ENCODE measurements around the gene APOL3.
"Not testable (repeated sequence)": the region's sequence is repeated elsewhere in the genome, so short reads cannot be mapped to it uniquely, and the experiment has no call there.

The APOL3 gene

DNA sequence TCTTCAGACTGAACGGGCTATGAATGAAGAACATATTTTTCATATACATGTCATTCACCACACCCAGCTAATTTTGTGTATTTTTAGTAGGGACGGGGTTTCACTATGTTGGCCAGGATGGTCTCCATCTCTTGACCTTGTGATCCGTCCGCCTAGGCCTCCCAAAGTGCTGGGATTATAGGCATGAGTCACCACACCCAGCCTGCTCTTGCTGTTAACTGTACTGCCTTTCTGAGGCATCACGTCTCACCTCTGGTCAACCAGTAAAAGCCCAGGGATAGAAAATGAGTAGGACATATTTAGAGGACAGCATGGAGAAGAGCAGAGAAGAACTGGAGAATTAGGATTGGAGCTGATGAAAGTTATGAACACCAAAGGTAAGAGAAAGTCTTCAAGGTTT lies 55.6 kb downstream of the APOL3 start:
- peaks cover 17% of the 10 kb centered on the region for H3K27me3 Mint-ChIP-seq

GRCh38 chr22:36104435-36104834 lies 56.1 kb downstream of the APOL3 start:
- no peak overlapping the region for H3K4me3 Mint-ChIP-seq
- H3K36me3 Mint-ChIP-seq (ENCODE audit: low read depth), result no peaks in the 10 kb centered on the region
- H3K9me3 Mint-ChIP-seq, result no peaks in the 10 kb centered on the region
- intact Hi-C loops (cut with micrococcal nuclease), result no loop called here
- H3K4me1 Mint-ChIP-seq (ENCODE audit: low read depth), result peaks cover 7% of the 10 kb centered on the region
- peaks cover 19% of the 10 kb centered on the region for H3K27me3 Mint-ChIP-seq
- no peak overlapping the region for H3K27ac Mint-ChIP-seq

More for the DNA sequence above, 55.6 kb downstream of the APOL3 start:
- intact Hi-C loops (cut with micrococcal nuclease), result no loop called here
- H3K4me3 Mint-ChIP-seq, result no peak overlapping the region
- H3K27ac Mint-ChIP-seq, result no peak overlapping the region
- peaks cover 7% of the 10 kb centered on the region for H3K4me1 Mint-ChIP-seq (ENCODE audit: low read depth)
- no peaks in the 10 kb centered on the region for H3K36me3 Mint-ChIP-seq (ENCODE audit: low read depth)
- no peaks in the 10 kb centered on the region for H3K9me3 Mint-ChIP-seq

DNA sequence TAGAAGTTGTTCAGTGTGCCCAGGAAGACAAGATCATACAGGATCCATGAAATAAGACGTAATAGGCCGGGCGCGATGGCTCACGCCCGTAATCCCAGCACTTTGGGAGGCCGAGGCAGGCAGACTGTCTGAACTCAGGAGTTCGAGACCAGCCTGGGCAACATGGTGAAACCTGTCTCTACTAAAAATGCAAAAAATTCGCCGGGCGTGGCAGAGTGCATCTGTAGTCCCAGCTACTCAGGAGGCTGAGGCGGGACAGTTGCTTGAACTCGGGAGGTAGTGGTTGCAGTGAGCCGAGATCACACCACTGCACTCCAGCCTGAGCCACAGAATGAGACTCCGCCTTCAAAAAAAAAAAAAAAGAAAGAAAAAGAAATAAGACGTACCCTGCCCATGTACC lies 56.7 kb downstream of the APOL3 start:
- H3K4me1 Mint-ChIP-seq (ENCODE audit: low read depth), result peaks cover 7% of the 10 kb centered on the region
- H3K36me3 Mint-ChIP-seq (ENCODE audit: low read depth), result no peaks in the 10 kb centered on the region
- intact Hi-C loops (cut with micrococcal nuclease), result no loop called here
- H3K27ac Mint-ChIP-seq, result no peak overlapping the region
- H3K4me3 Mint-ChIP-seq, result no peak overlapping the region
- no peaks in the 10 kb centered on the region for H3K9me3 Mint-ChIP-seq
- peaks cover 21% of the 10 kb centered on the region for H3K27me3 Mint-ChIP-seq

GRCh38 chr22:36102995-36103394 lies 57.6 kb downstream of the APOL3 start:
- Mint-ChIP-seq H3K4me3 (no peak overlapping the region), H3K27me3 (peaks cover 21% of the 10 kb centered on the region), H3K27ac (no peak overlapping the region), H3K36me3 (ENCODE audit: low read depth) (no peaks in the 10 kb centered on the region), H3K9me3 (no peaks in the 10 kb centered on the region), H3K4me1 (ENCODE audit: low read depth) (peaks cover 7% of the 10 kb centered on the region)
- intact Hi-C loops (cut with micrococcal nuclease), result no loop called here

DNA sequence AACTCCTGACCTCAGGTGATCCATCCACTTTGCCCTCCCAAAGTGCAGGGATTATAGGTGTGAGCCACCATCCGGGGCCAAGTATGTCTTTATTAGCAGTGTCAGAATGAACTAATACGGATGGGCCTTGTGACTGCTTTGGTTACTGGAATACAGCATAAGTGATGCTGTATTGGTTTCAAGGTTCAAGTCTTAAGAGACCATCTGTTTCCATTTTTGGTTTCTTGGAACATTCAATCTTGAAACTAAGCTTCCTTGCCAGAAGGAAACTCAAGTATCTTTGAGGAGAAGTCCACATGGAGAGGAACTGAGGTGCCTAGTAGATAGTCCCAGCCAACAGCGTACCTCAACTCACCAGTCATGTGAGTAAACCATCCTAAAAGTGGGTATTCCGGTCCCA lies 58.8 kb downstream of the APOL3 start:
- H3K9me3 Mint-ChIP-seq, result no peaks in the 10 kb centered on the region
- no peaks in the 10 kb centered on the region for H3K36me3 Mint-ChIP-seq (ENCODE audit: low read depth)
- H3K4me1 Mint-ChIP-seq (ENCODE audit: low read depth), result no peaks in the 10 kb centered on the region
- H3K4me3 Mint-ChIP-seq, result no peak overlapping the region
- peaks cover 25% of the 10 kb centered on the region for H3K27me3 Mint-ChIP-seq
- H3K27ac Mint-ChIP-seq, result no peak overlapping the region
- intact Hi-C loops (cut with micrococcal nuclease), result no loop called here

DNA sequence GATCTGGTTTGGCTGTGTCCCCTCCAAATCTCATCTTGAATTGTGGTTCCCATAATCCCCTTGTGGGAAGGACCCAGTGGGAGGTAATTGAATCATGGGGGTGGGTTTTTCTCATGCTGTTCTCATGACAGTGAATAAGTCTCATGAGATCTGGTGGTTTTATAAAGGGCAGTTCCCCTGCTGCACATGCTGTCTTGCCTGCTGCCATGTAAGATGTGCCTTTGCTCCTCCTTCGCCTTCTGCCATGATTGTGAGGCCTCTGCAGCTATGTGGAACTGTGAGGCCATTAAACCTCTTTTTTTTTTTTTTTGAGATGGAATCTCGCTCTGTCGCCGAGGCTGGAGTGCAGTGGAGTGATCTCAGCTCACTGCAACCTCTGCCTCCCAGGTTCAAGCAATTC lies 59.6 kb downstream of the APOL3 start:
- H3K4me3 Mint-ChIP-seq; H3K27ac Mint-ChIP-seq; H3K9me3 Mint-ChIP-seq; H3K4me1 Mint-ChIP-seq (ENCODE audit: low read depth); H3K36me3 Mint-ChIP-seq (ENCODE audit: low read depth); intact Hi-C loops (cut with micrococcal nuclease): not testable (repeated sequence)
- H3K27me3 Mint-ChIP-seq, result peaks cover 20% of the 10 kb centered on the region

DNA sequence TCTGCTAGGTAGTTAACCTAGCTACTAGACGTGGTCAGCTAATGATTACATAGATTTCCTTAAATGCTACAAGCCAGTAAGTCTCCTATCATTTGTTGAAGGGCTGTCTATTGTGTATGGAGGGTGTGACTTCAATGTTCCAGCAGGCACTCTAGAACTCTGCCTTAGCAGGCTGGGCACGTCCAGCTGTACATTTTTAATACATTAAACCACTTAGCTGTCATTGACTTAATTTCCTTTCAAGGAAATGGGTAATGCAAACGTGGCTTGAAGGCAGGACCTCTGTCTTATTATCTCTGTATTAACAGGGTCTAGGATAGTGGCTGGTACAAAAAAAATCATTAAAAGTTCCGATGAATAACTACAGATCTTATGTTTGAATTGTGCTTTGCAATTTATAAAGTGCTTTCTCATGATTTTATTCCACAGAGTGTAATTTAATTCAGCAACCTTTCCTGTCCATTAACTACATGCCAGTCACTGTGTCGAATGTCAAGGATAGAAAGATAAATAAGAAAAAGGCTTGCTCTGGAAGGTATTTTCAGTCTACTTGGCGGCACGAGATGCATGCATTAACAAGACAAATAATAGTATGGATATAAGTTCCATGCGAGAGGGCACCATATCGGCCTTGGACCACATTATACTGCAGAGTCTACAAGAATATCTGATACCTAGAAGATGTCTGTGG lies 60.3 kb downstream of the APOL3 start:
- intact Hi-C loops (cut with micrococcal nuclease), result no loop called here
- Mint-ChIP-seq H3K27me3 (peaks cover 17% of the 10 kb centered on the region), H3K27ac (no peak overlapping the region), H3K9me3 (no peaks in the 10 kb centered on the region), H3K4me3 (no peak overlapping the region), H3K36me3 (ENCODE audit: low read depth) (no peaks in the 10 kb centered on the region), H3K4me1 (ENCODE audit: low read depth) (no peaks in the 10 kb centered on the region)

DNA sequence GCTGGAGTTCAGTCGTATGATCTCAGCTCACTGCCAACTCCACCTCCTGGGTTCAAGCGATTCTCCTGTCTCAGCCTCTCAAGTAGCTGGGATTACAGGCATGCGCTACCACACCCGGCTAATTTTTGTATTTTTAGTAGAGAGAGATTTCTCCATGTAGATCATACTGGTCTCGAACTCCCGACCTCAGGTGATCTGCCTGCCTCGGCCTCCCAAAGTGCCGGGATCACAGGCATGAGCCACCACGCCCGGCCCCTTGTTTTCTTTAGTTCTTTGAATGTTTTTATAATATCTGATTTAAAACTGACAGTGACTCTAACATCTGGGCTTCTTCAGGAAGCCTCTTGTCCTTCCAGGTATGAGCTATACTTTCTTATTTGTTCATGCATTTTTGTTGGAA lies 61.0 kb downstream of the APOL3 start:
- H3K4me3 Mint-ChIP-seq; H3K36me3 Mint-ChIP-seq (ENCODE audit: low read depth); H3K27ac Mint-ChIP-seq; H3K9me3 Mint-ChIP-seq; H3K4me1 Mint-ChIP-seq (ENCODE audit: low read depth); intact Hi-C loops (cut with micrococcal nuclease): not testable (repeated sequence)
- peaks cover 17% of the 10 kb centered on the region for H3K27me3 Mint-ChIP-seq

GRCh38 chr22:36097880-36098279 lies 62.7 kb downstream of the APOL3 start:
- Mint-ChIP-seq H3K27me3 (peaks cover 15% of the 10 kb centered on the region), H3K27ac (no peak overlapping the region), H3K4me1 (ENCODE audit: low read depth) (no peaks in the 10 kb centered on the region), H3K9me3 (no peaks in the 10 kb centered on the region), H3K4me3 (no peak overlapping the region), H3K36me3 (ENCODE audit: low read depth) (no peaks in the 10 kb centered on the region)
- intact Hi-C loops (cut with micrococcal nuclease), result no loop called here

GRCh38 chr22:36090772-36091171 lies 69.8 kb downstream of the APOL3 start:
- not testable (repeated sequence) for H3K4me1 Mint-ChIP-seq (ENCODE audit: low read depth); H3K4me3 Mint-ChIP-seq

More at GRCh38 chr22:36090772-36091171, 69.8 kb downstream of the APOL3 start:
- H3K36me3 Mint-ChIP-seq (ENCODE audit: low read depth); intact Hi-C loops (cut with micrococcal nuclease); H3K27me3 Mint-ChIP-seq; H3K27ac Mint-ChIP-seq; H3K9me3 Mint-ChIP-seq: not testable (repeated sequence)
